Measurements from ENCODE around the gene TGFBR3.
"Not testable (repeated sequence)": the region's sequence is repeated elsewhere in the genome, so short reads cannot be mapped to it uniquely, and the experiment has no call there.

Gene TGFBR3

GRCh38 chr1:91840276-91840675 is 45.7 kb downstream of the TGFBR3 start:
- H2BK120ac ChIP-seq (ENCODE audit: low read depth, low read length); H3K4me3 ChIP-seq (ENCODE audit: insufficient read depth in 1 of 2, low read depth in 1 of 2, low read length in 2 of 2); H3K9me3 ChIP-seq (ENCODE audit: control insufficient read depth, low read length); H3K27ac ChIP-seq (ENCODE audit: low read length, poor library complexity, severe bottlenecking); H3K14ac ChIP-seq (ENCODE audit: low read length in 2 of 2); H3K18ac ChIP-seq (ENCODE audit: low read depth in 1 of 2, low read length in 2 of 2); H2BK12ac ChIP-seq (ENCODE audit: low read length in 2 of 2); H4K91ac ChIP-seq (ENCODE audit: low read length); H2BK15ac ChIP-seq (ENCODE audit: low read depth, poor library complexity, severe bottlenecking); H3K23ac ChIP-seq (ENCODE audit: low read length in 2 of 2); H2AK5ac ChIP-seq (ENCODE audit: low read length, severe bottlenecking); H3K4me1 ChIP-seq (ENCODE audit: control insufficient read depth, insufficient read depth, low read depth, low read length); H3K4ac ChIP-seq (ENCODE audit: low read depth in 1 of 2, low read length in 2 of 2); H3K27me3 ChIP-seq (ENCODE audit: control insufficient read depth in 1 of 2, insufficient read depth in 1 of 2, low read length in 2 of 2); H2AFZ ChIP-seq (ENCODE audit: low read depth, low read length); H3K9ac ChIP-seq (ENCODE audit: low read length); H3K4me2 ChIP-seq (ENCODE audit: low read length, poor library complexity, severe bottlenecking); H4K8ac ChIP-seq (ENCODE audit: low read length); DNase-seq; H2BK5ac ChIP-seq (ENCODE audit: low read depth, low read length, poor library complexity, severe bottlenecking): not testable (repeated sequence)
- peaks cover 22% of the 10 kb centered on the region for H3K79me1 ChIP-seq (replicated peaks; ENCODE audit: low read length, poor library complexity, severe bottlenecking)
- peaks cover 0 to 41% of the 10 kb centered on the region in 2 experiments for H3K36me3 ChIP-seq (ENCODE audit: control insufficient read depth in 1 of 2, insufficient read depth in 2 of 2, low read depth in 1 of 2, low read length in 2 of 2)

GRCh38 chr1:91836331-91837040 is 49.5 kb downstream of the TGFBR3 start:
- H3K79me1 ChIP-seq (replicated peaks; ENCODE audit: low read length, poor library complexity, severe bottlenecking): peaks cover 7% of the 10 kb centered on the region
- H4K91ac ChIP-seq (ENCODE audit: low read length): no peak overlapping the region

GRCh38 chr1:91835087-91835521 is 50.8 kb downstream of the TGFBR3 start:
- no peak overlapping the region for H3K4me2 ChIP-seq (ENCODE audit: low read length, poor library complexity, severe bottlenecking)
- H3K36me3 ChIP-seq (ENCODE audit: control insufficient read depth in 1 of 2, insufficient read depth in 2 of 2, low read depth in 1 of 2, low read length in 2 of 2): peaks cover 0 to 56% of the 10 kb centered on the region in 2 experiments
- no peak overlapping the region for H3K18ac ChIP-seq (ENCODE audit: low read depth in 1 of 2, low read length in 2 of 2)
- no peak overlapping the region for H4K8ac ChIP-seq (ENCODE audit: low read length)
- no peak overlapping the region for H2AFZ ChIP-seq (ENCODE audit: low read depth, low read length)
- no peak overlapping the region for H4K91ac ChIP-seq (ENCODE audit: low read length)
- H2BK120ac ChIP-seq (ENCODE audit: low read depth, low read length): no peak overlapping the region
- H3K9me3 ChIP-seq (ENCODE audit: control insufficient read depth, low read length): no peaks in the 10 kb centered on the region
- H3K79me1 ChIP-seq (replicated peaks; ENCODE audit: low read length, poor library complexity, severe bottlenecking): peaks cover 9% of the 10 kb centered on the region
- no peak overlapping the region for H3K14ac ChIP-seq (ENCODE audit: low read length in 2 of 2)
- H2BK15ac ChIP-seq (ENCODE audit: low read depth, poor library complexity, severe bottlenecking): no peak overlapping the region
- H2BK5ac ChIP-seq (ENCODE audit: low read depth, low read length, poor library complexity, severe bottlenecking): no peak overlapping the region
- no peak overlapping the region for H2AK5ac ChIP-seq (ENCODE audit: low read length, severe bottlenecking)
- H3K23ac ChIP-seq (ENCODE audit: low read length in 2 of 2): no peak overlapping the region
- H2BK12ac ChIP-seq (ENCODE audit: low read length in 2 of 2): no peak overlapping the region
- no peak overlapping the region for H3K27ac ChIP-seq (ENCODE audit: low read length, poor library complexity, severe bottlenecking)
- H3K4me1 ChIP-seq (ENCODE audit: control insufficient read depth, insufficient read depth, low read depth, low read length): peaks cover 11% of the 10 kb centered on the region
- H3K27me3 ChIP-seq (ENCODE audit: control insufficient read depth in 1 of 2, insufficient read depth in 1 of 2, low read length in 2 of 2): no peaks in the 10 kb centered on the region
- no peak for DNase-seq
- no peak overlapping the region for H3K4me3 ChIP-seq (ENCODE audit: insufficient read depth in 1 of 2, low read depth in 1 of 2, low read length in 2 of 2)
- no CpG with 5 or more reads among the region's 1 CpG for WGBS
- H3K4ac ChIP-seq (ENCODE audit: low read depth in 1 of 2, low read length in 2 of 2): no peak overlapping the region
- no peak overlapping the region for H3K9ac ChIP-seq (ENCODE audit: low read length)

More at GRCh38 chr1:91836331-91837040, 49.5 kb downstream of the TGFBR3 start:
- Histone ChIP-seq H3K27ac (ENCODE audit: low read length, poor library complexity, severe bottlenecking) (no peak overlapping the region), H2BK5ac (ENCODE audit: low read depth, low read length, poor library complexity, severe bottlenecking) (no peak overlapping the region), H4K8ac (ENCODE audit: low read length) (no peak overlapping the region), H3K23ac (ENCODE audit: low read length in 2 of 2) (no peak overlapping the region), H3K14ac (ENCODE audit: low read length in 2 of 2) (no peak overlapping the region), H3K9me3 (ENCODE audit: control insufficient read depth, low read length) (no peaks in the 10 kb centered on the region), H2BK120ac (ENCODE audit: low read depth, low read length) (no peak overlapping the region), H3K27me3 (ENCODE audit: control insufficient read depth in 1 of 2, insufficient read depth in 1 of 2, low read length in 2 of 2) (no peaks in the 10 kb centered on the region), H2BK12ac (ENCODE audit: low read length in 2 of 2) (no peak overlapping the region), H2AK5ac (ENCODE audit: low read length, severe bottlenecking) (no peak overlapping the region), H3K4me2 (ENCODE audit: low read length, poor library complexity, severe bottlenecking) (no peak overlapping the region), H2BK15ac (ENCODE audit: low read depth, poor library complexity, severe bottlenecking) (no peak overlapping the region), H3K36me3 (ENCODE audit: control insufficient read depth in 1 of 2, insufficient read depth in 2 of 2, low read depth in 1 of 2, low read length in 2 of 2) (peaks cover 0 to 48% of the 10 kb centered on the region in 2 experiments), H3K4me3 (ENCODE audit: insufficient read depth in 1 of 2, low read depth in 1 of 2, low read length in 2 of 2) (no peak overlapping the region), H3K4ac (ENCODE audit: low read depth in 1 of 2, low read length in 2 of 2) (no peak overlapping the region), H3K18ac (ENCODE audit: low read depth in 1 of 2, low read length in 2 of 2) (no peak overlapping the region), H3K9ac (ENCODE audit: low read length) (no peak overlapping the region), H3K4me1 (ENCODE audit: control insufficient read depth, insufficient read depth, low read depth, low read length) (peaks cover 2% of the 10 kb centered on the region), H2AFZ (ENCODE audit: low read depth, low read length) (no peak overlapping the region)
- no peak for DNase-seq
- WGBS: 76% methylated on average over 6 of the region's 8 CpGs

GRCh38 chr1:91834549-91834948 is 51.4 kb downstream of the TGFBR3 start:
- H3K23ac ChIP-seq (ENCODE audit: low read length in 2 of 2); H2AFZ ChIP-seq (ENCODE audit: low read depth, low read length); H2BK12ac ChIP-seq (ENCODE audit: low read length in 2 of 2); H3K27me3 ChIP-seq (ENCODE audit: control insufficient read depth in 1 of 2, insufficient read depth in 1 of 2, low read length in 2 of 2); H4K8ac ChIP-seq (ENCODE audit: low read length); H3K14ac ChIP-seq (ENCODE audit: low read length in 2 of 2); H2BK15ac ChIP-seq (ENCODE audit: low read depth, poor library complexity, severe bottlenecking); H3K4ac ChIP-seq (ENCODE audit: low read depth in 1 of 2, low read length in 2 of 2); H2BK120ac ChIP-seq (ENCODE audit: low read depth, low read length); H3K4me2 ChIP-seq (ENCODE audit: low read length, poor library complexity, severe bottlenecking); H3K27ac ChIP-seq (ENCODE audit: low read length, poor library complexity, severe bottlenecking); H3K18ac ChIP-seq (ENCODE audit: low read depth in 1 of 2, low read length in 2 of 2); H3K4me3 ChIP-seq (ENCODE audit: insufficient read depth in 1 of 2, low read depth in 1 of 2, low read length in 2 of 2); DNase-seq; H2BK5ac ChIP-seq (ENCODE audit: low read depth, low read length, poor library complexity, severe bottlenecking); H3K9ac ChIP-seq (ENCODE audit: low read length); H2AK5ac ChIP-seq (ENCODE audit: low read length, severe bottlenecking); H4K91ac ChIP-seq (ENCODE audit: low read length); H3K9me3 ChIP-seq (ENCODE audit: control insufficient read depth, low read length): not testable (repeated sequence)
- Histone ChIP-seq H3K36me3 (ENCODE audit: control insufficient read depth in 1 of 2, insufficient read depth in 2 of 2, low read depth in 1 of 2, low read length in 2 of 2) (peaks cover 0 to 53% of the 10 kb centered on the region in 2 experiments), H3K79me1 (replicated peaks; ENCODE audit: low read length, poor library complexity, severe bottlenecking) (peaks cover 11% of the 10 kb centered on the region), H3K4me1 (ENCODE audit: control insufficient read depth, insufficient read depth, low read depth, low read length) (peaks cover 12% of the 10 kb centered on the region)
- WGBS: 95% methylated on average over 7 of the region's 7 CpGs

Measured in mesenchymal stem cell (in vitro differentiated cells and primary cell).